ENCODE measurements around the gene KLK8.

- TF ChIP-seq CTCF (IDR thresholded peaks at IDR 0.05) (no peak), POLR2A (IDR thresholded peaks at IDR 0.05) (no peak), EP300 (IDR thresholded peaks at IDR 0.05) (no peak)
Measured at GRCh38 chr19:51005248-51005647, 3.8 kb upstream of the KLK8 start.

Data from suprapubic skin (tissue), 3 donors.